Frontal cortex (tissue), 4 donors: ENCODE data around the gene MAIP1. TPM values are rescaled to one million over a fixed set of nuclear protein-coding genes. Genes with fewer than 3 reads are reported as not detected.
"Not testable (repeated sequence)": the region's sequence is repeated elsewhere in the genome, so short reads cannot be mapped to it uniquely, and the experiment has no call there.

ENCODE experiments used
- DNase-seq, 2 donors: peaks; one replicate each; pipeline ENCODE4 v3.0.0; 2012; ENCODE audit warnings: low spot score in 2 of 2
- FAIRE-seq: peaks from 2 replicates; lab custom pipeline; 2012; peaks lifted over from hg19 to GRCh38; lab: Jason Lieb, UNC
- total RNA-seq: library from RNA; depleted of rRNA; stranded (reverse); fragments of >200 nt; gene quantifications from one replicate; pipeline ENCODE4 v1.2.3, GENCODE V29; 2014
- donor health status: control.
- donor health status: control.
- donor health status: control.

The MAIP1 gene
- total RNA-seq, result 14.3 TPM

- peak; percentile 76 to 84 for DNase-seq
- no peak for FAIRE-seq
These were observed at the start of gene MAIP1, which contains the start of gene TYW5 for GRCh38 chr2:199955339-199956061. Gene MAIP1, plus strand, starts transcription at chr2:199955582. Its CDS starts 217 bp downstream, at chr2:199955799. Gene TYW5, minus strand, starts transcription at chr2:199955491. Its CDS starts 21 bp downstream, at chr2:199955470.

GRCh38 chr2:199907008-199907714 is 48.2 kb upstream of the MAIP1 start:
- DNase-seq (no peak), FAIRE-seq (no peak)

GRCh38 chr2:199910338-199911051 is 44.9 kb upstream of the MAIP1 start:
- FAIRE-seq (no peak), DNase-seq (no peak)

- no peak for FAIRE-seq
These were observed 44.1 kb upstream of the MAIP1 start, which contains the start of gene C2orf69 for GRCh38 chr2:199911052-199911876. Gene C2orf69, plus strand, starts transcription at chr2:199911293. Its CDS starts 146 bp downstream, at chr2:199911439.

GRCh38 chr2:199911877-199912161 is 43.6 kb upstream of the MAIP1 start:
- FAIRE-seq, result no peak
- no peak for DNase-seq

More at GRCh38 chr2:199911052-199911876, 44.1 kb upstream of the MAIP1 start, which contains the start of gene C2orf69:
- peak; percentile 93 to 95 for DNase-seq

GRCh38 chr2:199912553-199913114 is 42.7 kb upstream of the MAIP1 start:
- FAIRE-seq, result not testable (repeated sequence)

GRCh38 chr2:199914372-199914958 is 40.9 kb upstream of the MAIP1 start:
- FAIRE-seq, result no peak
- no peak for DNase-seq

More at GRCh38 chr2:199912553-199913114, 42.7 kb upstream of the MAIP1 start:
- DNase-seq, result not testable (repeated sequence)

- DNase-seq (no peak), FAIRE-seq (no peak)
These were observed 38.4 kb upstream of the MAIP1 start for GRCh38 chr2:199916980-199917379.

- FAIRE-seq, result no peak
- DNase-seq, result no peak
These were observed 32.5 kb upstream of the MAIP1 start for GRCh38 chr2:199922856-199923255.

GRCh38 chr2:199923924-199924323 is 31.5 kb upstream of the MAIP1 start:
- DNase-seq, result no peak
- no peak for FAIRE-seq

GRCh38 chr2:199926806-199927205 is 28.6 kb upstream of the MAIP1 start:
- DNase-seq (no peak), FAIRE-seq (no peak)

- no peak for FAIRE-seq
These were observed 27.2 kb upstream of the MAIP1 start for GRCh38 chr2:199928226-199928625.

GRCh38 chr2:199928626-199929025 is 26.8 kb upstream of the MAIP1 start:
- no peak for FAIRE-seq
- no peak for DNase-seq

More at GRCh38 chr2:199928226-199928625, 27.2 kb upstream of the MAIP1 start:
- no peak for DNase-seq

- FAIRE-seq (no peak), DNase-seq (no peak)
These were observed 26.1 kb upstream of the MAIP1 start for GRCh38 chr2:199929262-199929661.

- DNase-seq, result no peak
These were observed 23.0 kb upstream of the MAIP1 start for GRCh38 chr2:199932312-199932855.

GRCh38 chr2:199933466-199933865 is 21.9 kb upstream of the MAIP1 start:
- no peak for DNase-seq
- no peak for FAIRE-seq

More at GRCh38 chr2:199932312-199932855, 23.0 kb upstream of the MAIP1 start:
- no peak for FAIRE-seq

- DNase-seq (no peak), FAIRE-seq (no peak)
These were observed 18.8 kb upstream of the MAIP1 start for GRCh38 chr2:199936554-199936953.

- peak; percentile 83 for FAIRE-seq
- no peak for DNase-seq
These were observed 15.0 kb upstream of the MAIP1 start for GRCh38 chr2:199940373-199940772.

GRCh38 chr2:199943373-199943772 is 12.0 kb upstream of the MAIP1 start:
- no peak for DNase-seq
- no peak for FAIRE-seq
